Loucy (cell line): ENCODE data around the gene TRH.

Experiments
- H2AFZ ChIP-seq: fragments of 200-600 bp; sonication (generic); 2 replicates; pipeline ENCODE4 v1.6.0; 2016; ENCODE audit warnings: antibody characterized with exemption, mild to moderate bottlenecking, low read length, moderate library complexity
- H3F3A ChIP-seq: fragments of 200-600 bp; 2 replicates; pipeline ENCODE4 v1.6.0; 2016; ENCODE audit warnings: antibody characterized with exemption, low read depth, mild to moderate bottlenecking
- H3K27me3 ChIP-seq: fragments of 200-600 bp; sonication (generic); 2 replicates; pipeline ENCODE4 v1.6.1; 2014; ENCODE audit warnings: low read length, mild to moderate bottlenecking; ENCODE audit not compliant: insufficient read depth, poor library complexity, severe bottlenecking
- H3K36me3 ChIP-seq: fragments of 200-600 bp; sonication (generic); 2 replicates; pipeline ENCODE4 v1.6.1; 2016; ENCODE audit warnings: low read length; ENCODE audit not compliant: insufficient read depth
- H3K4me1 ChIP-seq: fragments of 200-600 bp; sonication (generic); 2 replicates; pipeline ENCODE4 v1.5.1; 2014; ENCODE audit warnings: low read length, mild to moderate bottlenecking; ENCODE audit not compliant: insufficient read depth, poor library complexity, severe bottlenecking
- H3K4me2 ChIP-seq: fragments of 200-600 bp; sonication (generic); 2 replicates; pipeline ENCODE4 v1.6.0; 2014; ENCODE audit warnings: antibody characterized with exemption, low read length, low read depth, mild to moderate bottlenecking; ENCODE audit not compliant: poor library complexity, severe bottlenecking
- H3K4me3 ChIP-seq: fragments of 200-600 bp; sonication (generic); 2 replicates; pipeline ENCODE4 v1.5.1; 2014; ENCODE audit warnings: low read length, mild to moderate bottlenecking, mixed read lengths; ENCODE audit not compliant: poor library complexity, severe bottlenecking
- H3K79me2 ChIP-seq: fragments of 200-600 bp; sonication (generic); 2 replicates; pipeline ENCODE4 v1.6.1; 2014; ENCODE audit warnings: low read length; ENCODE audit not compliant: insufficient read depth
- H3K9ac ChIP-seq: fragments of 200-600 bp; sonication (generic); 2 replicates; pipeline ENCODE4 v1.6.0; 2014; ENCODE audit warnings: mild to moderate bottlenecking, low read depth, low read length, moderate library complexity; ENCODE audit not compliant: poor library complexity, severe bottlenecking
- H3K9me2 ChIP-seq: fragments of 200-600 bp; sonication (generic); replicated peaks from 2 replicates; pipeline ENCODE4 v1.6.1; 2016; ENCODE audit warnings: low read depth, low read length, mixed read lengths
- H3K9me3 ChIP-seq: fragments of 200-600 bp; sonication (generic); 2 replicates; pipeline ENCODE4 v1.6.1; 2014; ENCODE audit warnings: mild to moderate bottlenecking, antibody characterized with exemption, low read length, low read depth; ENCODE audit not compliant: insufficient read depth
- H4K20me1 ChIP-seq: fragments of 200-600 bp; sonication (generic); 2 replicates; pipeline ENCODE4 v1.6.0; 2014; ENCODE audit warnings: antibody characterized with exemption, low read length, mild to moderate bottlenecking; ENCODE audit not compliant: insufficient read depth, poor library complexity, severe bottlenecking
- EZH2phosphoT487 ChIP-seq: fragments of 200-600 bp; IDR thresholded peaks from 2 replicates; pipeline ENCODE4 v1.6.1; 2018; ENCODE audit warnings: antibody characterized with exemption, mild to moderate bottlenecking, moderate library complexity, borderline replicate concordance
- TF ChIP-seq, protein P1 (sequence below): fragments of 200-600 bp; sonication (generic); conservative IDR thresholded peaks from 2 replicates; pipeline ENCODE4 v1.5.1; 2014; ENCODE audit warnings: mild to moderate bottlenecking, antibody characterized with exemption, low read length

TRH gene

DNA sequence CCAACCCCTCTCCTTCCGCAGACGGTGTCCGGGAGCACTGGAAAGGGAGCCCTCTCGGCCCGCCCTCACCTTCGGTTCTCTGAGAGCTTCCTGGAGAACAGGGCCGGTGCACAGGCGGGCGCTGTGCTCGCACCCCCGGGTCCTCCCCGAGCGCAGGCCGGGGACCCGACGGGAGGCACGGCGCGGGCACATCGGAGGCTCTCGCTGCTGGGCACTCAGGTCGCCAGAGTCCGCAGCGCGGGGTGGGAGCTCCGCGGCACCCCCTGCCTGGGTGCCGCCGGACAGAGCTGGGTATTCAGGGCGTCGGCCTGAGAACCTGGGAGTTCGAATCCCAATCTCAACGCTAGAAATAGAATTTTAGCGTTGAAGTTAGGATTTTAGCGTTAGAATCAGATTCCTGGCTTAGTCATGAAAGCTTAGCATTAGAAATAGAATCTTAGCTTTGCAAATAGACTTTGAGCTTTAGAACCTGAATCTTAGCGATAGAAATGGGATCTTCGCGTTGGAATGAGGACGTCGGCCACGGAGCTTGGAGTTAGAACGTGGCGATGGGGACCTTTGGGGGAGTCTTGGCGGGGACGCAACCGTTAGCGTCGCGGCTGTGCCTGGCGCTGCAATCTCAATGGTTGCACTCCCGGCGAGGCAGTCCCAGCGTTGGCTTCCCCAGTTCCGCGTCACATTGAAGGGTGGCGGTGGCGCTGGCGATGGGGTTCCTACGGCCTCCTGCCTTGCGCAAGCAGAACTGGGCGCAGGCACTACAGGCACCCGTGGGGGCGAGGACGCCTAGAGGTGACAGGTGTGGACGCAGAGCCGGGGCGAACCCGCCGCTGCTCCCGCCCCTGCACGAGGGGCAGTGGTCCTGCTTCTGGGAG, 549 bp downstream of the TRH start:
- no peaks in the 10 kb centered on the region for H3K27me3 ChIP-seq
- H3K9me3 ChIP-seq, result no peaks in the 10 kb centered on the region
- H3F3A ChIP-seq, result no peaks in the 10 kb centered on the region
- no peaks in the 10 kb centered on the region for H3K9me2 ChIP-seq
- H3K4me1 ChIP-seq, result peaks cover 3% of the 10 kb centered on the region
- no peak overlapping the region for H2AFZ ChIP-seq
- H3K4me2 ChIP-seq, result no peak overlapping the region
- H3K79me2 ChIP-seq, result no peaks in the 10 kb centered on the region
- H3K36me3 ChIP-seq, result no peaks in the 10 kb centered on the region
- H3K4me3 ChIP-seq, result no peak overlapping the region
- no peaks in the 10 kb centered on the region for H4K20me1 ChIP-seq
- no peak for TF ChIP-seq EZH2phosphoT487
- TF ChIP-seq, protein P1, sequence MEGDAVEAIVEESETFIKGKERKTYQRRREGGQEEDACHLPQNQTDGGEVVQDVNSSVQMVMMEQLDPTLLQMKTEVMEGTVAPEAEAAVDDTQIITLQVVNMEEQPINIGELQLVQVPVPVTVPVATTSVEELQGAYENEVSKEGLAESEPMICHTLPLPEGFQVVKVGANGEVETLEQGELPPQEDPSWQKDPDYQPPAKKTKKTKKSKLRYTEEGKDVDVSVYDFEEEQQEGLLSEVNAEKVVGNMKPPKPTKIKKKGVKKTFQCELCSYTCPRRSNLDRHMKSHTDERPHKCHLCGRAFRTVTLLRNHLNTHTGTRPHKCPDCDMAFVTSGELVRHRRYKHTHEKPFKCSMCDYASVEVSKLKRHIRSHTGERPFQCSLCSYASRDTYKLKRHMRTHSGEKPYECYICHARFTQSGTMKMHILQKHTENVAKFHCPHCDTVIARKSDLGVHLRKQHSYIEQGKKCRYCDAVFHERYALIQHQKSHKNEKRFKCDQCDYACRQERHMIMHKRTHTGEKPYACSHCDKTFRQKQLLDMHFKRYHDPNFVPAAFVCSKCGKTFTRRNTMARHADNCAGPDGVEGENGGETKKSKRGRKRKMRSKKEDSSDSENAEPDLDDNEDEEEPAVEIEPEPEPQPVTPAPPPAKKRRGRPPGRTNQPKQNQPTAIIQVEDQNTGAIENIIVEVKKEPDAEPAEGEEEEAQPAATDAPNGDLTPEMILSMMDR, result no peak
- H3K9ac ChIP-seq, result no peak overlapping the region

DNA sequence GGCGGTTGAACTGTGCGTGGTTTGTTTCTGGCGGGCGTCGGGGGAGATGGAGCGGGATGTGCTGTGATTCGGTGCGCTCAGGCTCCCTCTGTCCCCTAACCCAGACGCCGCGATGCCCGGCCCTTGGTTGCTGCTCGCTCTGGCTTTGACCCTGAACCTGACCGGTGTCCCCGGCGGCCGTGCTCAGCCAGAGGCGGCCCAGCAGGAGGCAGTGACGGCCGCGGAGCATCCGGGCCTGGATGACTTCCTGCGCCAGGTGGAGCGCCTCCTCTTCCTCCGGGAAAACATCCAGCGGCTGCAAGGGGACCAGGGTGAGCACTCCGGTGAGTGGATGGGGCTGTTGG, 1.2 kb downstream of the TRH start:
- no peaks in the 10 kb centered on the region for H4K20me1 ChIP-seq
- no peak overlapping the region for H2AFZ ChIP-seq
- peaks cover 9% of the 10 kb centered on the region for H3K4me1 ChIP-seq
- no peaks in the 10 kb centered on the region for H3K36me3 ChIP-seq
- H3K79me2 ChIP-seq, result no peaks in the 10 kb centered on the region
- no peaks in the 10 kb centered on the region for H3K27me3 ChIP-seq
- H3K4me3 ChIP-seq, result no peak overlapping the region
- H3K9me2 ChIP-seq, result no peaks in the 10 kb centered on the region
- no peak overlapping the region for H3K4me2 ChIP-seq
- H3K9ac ChIP-seq, result no peak overlapping the region
- no peaks in the 10 kb centered on the region for H3F3A ChIP-seq
- no peaks in the 10 kb centered on the region for H3K9me3 ChIP-seq
- no peak for TF ChIP-seq EZH2phosphoT487
- TF ChIP-seq, protein P1, result no peak

- Histone ChIP-seq H3K4me3 (no peak overlapping the region), H4K20me1 (no peaks in the 10 kb centered on the region), H3K79me2 (no peaks in the 10 kb centered on the region), H3F3A (no peaks in the 10 kb centered on the region), H2AFZ (no peak overlapping the region), H3K4me2 (no peak overlapping the region), H3K9ac (no peak overlapping the region), H3K9me2 (no peaks in the 10 kb centered on the region), H3K27me3 (no peaks in the 10 kb centered on the region), H3K9me3 (no peaks in the 10 kb centered on the region), H3K4me1 (peaks cover 15% of the 10 kb centered on the region), H3K36me3 (no peaks in the 10 kb centered on the region)
- no peak for TF ChIP-seq EZH2phosphoT487
- TF ChIP-seq, protein P1, result no peak
These were observed 1.8 kb downstream of the TRH start for GRCh38 chr3:129976286-129976685.
